ENCODE data around the gene MAGI3.
"Not testable (repeated sequence)": the region's sequence is repeated elsewhere in the genome, so short reads cannot be mapped to it uniquely, and the experiment has no call there.

Gene MAGI3

DNA sequence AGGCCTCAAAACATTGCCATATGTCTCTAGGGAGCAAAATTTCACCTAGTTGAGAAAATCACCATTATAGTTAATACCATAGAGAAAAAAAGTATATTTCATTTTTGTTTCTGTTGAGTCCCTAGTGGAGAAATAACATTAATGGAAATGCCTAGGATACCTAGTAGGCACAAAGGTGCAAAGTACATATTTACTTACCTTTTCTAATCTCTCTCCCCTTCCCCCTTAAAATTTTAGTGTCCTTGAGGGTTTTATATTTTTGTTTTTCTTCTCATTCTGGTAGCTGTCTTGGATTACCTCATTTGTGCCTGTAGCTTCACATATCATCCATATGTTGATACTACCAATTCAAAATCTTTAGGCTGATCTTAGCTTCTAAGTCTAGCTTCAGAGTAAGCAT lies 127.0 kb downstream of the MAGI3 start:
- no peak for DNase-seq (ENCODE audit: low spot score)

DNA sequence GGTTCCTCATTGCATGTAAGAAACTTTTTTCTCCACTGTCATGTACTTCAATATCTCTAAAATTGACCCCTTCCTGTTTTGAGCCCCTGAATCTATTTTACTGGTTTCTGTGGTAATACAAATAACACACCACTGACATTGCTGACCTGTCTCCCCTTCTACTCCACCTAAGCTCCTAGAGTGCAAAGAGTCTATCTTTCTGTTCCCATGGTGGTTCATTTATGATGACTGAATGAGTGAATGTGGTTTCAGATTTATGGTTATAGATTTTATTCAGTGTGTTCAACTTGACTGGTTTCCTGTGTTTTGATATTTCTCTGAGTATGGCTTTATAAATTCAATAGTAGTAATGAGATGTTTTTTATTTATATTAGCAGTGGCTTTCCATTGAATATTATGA lies 127.7 kb downstream of the MAGI3 start:
- DNase-seq (ENCODE audit: low spot score), result no peak

DNA sequence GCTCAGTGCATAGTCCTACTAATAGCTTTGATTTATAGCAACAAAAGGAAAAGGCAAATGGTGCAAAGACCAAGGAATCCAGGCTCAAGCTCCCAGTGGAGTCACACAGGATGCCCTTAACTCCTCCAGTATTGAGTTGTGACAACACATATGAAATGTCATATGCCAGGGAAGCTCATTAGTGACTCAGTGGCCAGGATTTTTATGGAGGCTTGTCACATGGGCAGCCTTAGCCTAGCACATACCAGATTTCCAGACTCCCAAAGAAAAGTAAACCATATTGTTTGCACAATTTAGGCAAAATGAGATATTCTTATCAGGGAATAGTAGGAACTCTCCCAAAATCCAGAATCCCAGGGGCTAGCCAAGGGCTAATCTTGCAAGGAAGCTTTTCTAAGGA lies 129.2 kb downstream of the MAGI3 start:
- DNase-seq (ENCODE audit: low spot score), result no peak

DNA sequence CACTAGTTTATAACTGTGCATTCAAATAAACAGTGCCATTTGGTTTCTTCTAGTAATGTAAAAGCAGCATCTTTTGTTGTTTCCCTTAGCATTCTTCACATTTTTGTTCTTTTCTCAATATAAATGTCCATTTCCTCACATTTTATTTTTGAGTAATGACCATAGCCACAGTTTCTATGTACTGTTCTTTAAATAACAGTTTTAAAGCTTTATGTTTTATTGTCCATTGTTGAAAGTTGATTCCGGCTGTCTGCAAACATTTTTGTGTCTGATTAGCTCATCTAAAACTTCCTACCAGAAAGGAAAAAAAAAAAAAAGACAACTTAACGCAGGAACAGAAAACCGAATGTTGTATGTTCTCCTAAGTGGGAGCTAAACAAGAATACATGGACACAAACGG lies 139.7 kb downstream of the MAGI3 start:
- no peak for DNase-seq (ENCODE audit: low spot score)

DNA sequence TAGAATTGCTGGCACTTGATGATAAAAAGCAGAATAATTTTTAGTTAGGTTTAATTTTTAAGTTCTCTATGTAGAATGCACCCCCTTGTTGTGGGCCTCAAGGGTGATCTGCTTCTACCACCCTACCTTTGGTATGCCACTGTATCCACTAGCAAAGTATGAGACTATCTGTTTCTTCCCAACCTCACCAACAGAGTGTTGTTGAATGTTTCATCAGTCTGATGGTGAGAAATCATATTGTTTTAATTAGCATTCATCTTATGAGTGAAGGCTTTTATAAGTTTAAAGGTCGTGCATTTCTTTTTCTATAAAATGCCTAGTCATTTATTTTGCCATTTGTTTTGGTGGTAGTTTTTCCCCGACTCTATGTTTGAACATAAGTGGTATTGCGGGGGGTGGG lies 141.0 kb downstream of the MAGI3 start:
- DNase-seq (ENCODE audit: low spot score), result no peak

DNA sequence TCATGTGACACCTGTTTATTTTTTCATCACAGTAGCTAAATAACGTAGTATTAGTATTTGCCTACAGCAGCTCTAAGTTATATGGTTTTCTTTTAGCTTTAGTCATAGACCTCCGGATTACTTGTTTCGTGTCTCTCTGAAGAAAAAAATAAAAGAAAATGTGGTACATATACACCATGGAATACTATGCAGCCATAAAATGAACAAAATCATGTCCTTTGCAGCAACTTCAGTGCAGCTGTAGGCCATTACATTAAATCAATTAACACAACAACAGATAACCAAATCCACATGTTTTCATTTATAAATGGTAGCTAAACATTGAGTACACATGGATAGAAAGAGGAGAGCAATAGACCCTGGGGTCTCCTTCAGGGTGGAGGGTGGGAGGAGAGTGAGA lies 142.7 kb downstream of the MAGI3 start:
- no peak for DNase-seq (ENCODE audit: low spot score)

DNA sequence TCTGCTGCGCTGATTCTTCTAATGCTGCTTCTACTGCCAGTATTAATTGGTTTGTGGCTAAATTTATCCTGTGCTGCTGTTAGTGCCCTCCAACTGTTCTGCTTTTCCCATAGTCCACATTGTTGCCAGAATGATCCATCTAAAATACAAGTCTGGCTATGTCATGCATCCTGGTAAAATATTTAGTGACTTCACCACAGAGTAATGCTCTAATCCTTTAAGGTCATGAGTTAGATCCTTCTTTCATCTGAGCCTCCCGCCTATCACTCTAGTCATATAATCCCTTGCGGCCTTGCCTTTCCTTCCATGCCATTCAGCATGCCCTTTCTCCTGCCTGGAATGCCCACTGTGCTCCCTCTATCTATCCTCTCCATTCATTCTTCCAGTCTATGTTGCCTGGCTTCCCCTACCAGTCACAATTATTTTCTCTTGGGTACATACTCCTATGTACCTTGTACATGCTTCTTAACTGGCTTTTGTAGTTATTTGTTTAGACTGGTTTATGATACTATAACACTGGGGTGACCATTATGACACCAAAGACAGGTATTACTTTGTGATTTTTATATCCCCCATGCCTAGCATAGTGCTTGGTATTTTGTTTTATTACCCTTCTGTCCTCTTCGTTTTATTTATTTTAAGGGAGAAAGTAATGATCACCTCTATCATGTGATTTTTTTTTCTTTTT lies 144.0 kb downstream of the MAGI3 start:
- no peak for DNase-seq (ENCODE audit: low spot score)

DNA sequence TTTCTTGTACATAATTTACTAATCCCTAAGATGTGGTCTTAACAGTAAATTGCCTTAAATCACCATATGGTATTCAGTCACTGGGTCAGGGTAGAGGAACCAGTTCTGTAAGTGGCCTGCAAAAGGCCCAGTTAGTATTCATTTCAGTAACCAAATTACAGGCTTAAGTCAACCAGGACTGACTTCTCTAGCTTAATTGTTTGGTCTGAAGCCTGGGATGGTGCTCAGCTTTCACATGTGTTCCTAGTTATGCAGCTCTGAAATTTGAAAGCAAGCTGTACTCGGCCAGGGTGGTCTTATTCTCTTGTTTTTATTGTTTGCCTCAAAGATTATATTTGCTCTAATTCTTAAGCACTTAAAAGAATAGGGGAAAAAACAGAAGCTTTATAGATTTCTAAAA lies 144.6 kb downstream of the MAGI3 start:
- DNase-seq (ENCODE audit: low spot score), result no peak

DNA sequence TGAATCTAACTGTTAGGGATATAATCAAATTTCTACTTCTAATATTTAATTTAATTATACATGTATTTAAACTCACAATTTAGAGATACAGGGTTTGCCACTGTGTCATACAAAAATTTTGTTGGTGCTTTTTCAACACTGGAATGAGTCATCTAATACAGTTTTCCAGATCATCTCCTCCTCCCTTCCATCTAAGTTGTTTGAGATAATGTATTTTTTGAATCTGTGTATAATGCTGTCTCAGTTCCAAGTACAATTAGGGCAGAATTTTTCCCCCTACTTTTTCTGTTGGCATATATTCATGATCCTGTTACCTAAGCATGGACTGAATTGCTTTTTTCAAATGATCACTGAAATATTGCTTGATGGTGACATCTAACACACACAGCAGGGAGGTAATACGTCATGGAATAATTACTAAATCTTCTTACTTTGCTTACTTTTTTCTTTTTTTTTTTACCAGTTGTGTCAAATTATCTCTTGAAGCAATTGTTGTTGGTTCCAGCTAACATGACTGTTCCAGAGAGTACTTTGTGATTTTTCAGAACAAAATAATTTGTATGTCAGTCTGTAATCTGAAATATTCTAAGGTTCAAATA lies 146.0 kb downstream of the MAGI3 start:
- DNase-seq (ENCODE audit: low spot score), result no peak

DNA sequence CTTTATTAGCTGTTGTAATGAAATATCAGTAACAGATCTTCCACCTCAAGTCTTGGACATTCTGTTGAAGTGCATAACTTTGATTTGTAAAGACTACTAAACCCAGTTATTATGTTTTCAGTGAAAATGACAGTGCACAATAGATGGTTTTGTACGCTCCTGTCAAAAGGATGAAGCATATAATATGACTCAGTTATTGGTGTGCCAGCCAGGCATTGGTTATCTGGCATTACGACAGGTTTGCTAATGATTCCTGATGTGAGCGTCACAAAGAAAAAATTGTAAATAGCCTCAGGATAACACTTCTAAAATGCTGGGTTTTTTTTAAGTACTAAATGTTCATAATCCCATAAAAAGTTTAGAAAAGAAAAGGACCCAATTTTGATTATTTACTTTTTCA lies 147.9 kb downstream of the MAGI3 start:
- DNase-seq (ENCODE audit: low spot score), result no peak

DNA sequence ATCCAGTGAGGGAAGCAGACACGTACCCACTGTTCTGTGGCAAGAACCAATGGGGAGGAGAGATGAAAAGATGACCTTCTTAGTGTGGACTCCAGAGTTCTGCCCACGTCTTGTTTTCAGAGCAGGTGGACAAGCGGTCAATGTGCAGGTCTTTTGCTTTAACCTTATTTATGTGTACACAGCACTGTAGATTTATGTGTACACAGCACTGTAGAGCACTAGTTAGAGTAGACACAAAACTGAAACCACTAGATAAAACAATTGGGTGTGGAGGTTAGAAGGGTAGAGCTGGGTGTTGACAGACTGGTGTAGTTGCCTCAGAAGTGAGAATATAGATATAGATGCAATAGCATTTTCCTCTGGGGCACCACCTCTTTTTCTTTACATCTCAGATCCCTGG lies 150.0 kb downstream of the MAGI3 start:
- DNase-seq (ENCODE audit: low spot score), result no peak

DNA sequence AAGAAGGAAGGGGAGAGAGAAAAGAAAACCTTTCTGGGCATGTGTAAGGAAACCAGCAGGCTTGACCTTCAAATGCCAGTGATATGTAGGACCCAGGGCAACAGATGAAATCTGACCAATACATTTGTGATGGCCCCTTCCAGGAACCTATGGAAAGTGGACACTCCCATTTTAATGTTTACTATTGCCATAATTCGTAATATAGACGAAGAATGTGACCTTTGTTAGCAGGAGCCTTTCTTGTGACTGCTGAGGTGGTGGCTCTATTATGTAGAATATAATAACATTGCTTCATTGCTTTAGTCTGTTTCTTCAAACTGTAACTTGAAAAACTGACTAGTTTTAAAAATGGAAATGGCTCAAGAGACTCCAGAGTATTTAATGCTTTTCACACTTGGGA lies 150.8 kb downstream of the MAGI3 start:
- DNase-seq (ENCODE audit: low spot score), result no peak

DNA sequence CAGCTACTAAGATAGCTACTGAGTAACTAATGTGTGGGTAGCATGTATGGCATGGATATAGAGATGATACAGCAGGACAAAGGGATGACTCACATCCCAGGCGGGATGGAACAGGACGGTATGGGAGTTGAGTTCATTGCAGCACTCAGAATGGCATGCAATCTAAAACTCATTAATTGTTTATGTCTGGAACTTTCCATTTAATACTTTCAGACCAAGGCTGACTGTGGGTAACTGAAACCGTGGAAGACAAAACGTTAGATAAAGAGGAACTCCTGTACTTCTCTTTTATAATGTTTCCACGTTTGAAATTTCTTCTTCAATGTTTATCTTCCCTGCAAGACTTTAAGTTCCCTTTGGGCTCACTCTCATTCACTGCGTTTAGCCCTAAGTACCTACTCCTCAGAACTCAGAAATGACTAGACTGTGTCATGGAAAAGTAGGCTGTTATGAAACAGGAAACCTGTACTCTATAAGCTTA lies 151.9 kb downstream of the MAGI3 start:
- DNase-seq (ENCODE audit: low spot score), result peak; percentile 25

DNA sequence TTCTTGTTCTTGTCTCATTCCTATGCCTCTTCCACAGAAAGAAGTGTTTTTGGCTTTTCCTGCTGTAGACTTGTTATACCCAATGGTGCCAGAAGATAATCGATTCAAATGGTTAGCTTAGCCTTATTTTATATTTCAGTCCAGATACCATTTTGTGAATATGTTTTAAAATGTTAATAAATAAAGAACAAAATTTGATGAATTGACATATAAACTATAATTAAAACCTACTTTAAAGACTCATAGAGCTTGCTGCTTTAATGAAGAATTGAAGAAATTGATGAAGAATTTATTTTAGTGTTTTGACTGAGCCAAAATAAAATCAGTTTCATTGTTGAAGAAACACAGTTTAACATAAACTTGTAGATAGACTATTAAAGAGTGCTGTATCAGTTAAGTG lies 152.8 kb downstream of the MAGI3 start:
- DNase-seq (ENCODE audit: low spot score), result no peak

DNA sequence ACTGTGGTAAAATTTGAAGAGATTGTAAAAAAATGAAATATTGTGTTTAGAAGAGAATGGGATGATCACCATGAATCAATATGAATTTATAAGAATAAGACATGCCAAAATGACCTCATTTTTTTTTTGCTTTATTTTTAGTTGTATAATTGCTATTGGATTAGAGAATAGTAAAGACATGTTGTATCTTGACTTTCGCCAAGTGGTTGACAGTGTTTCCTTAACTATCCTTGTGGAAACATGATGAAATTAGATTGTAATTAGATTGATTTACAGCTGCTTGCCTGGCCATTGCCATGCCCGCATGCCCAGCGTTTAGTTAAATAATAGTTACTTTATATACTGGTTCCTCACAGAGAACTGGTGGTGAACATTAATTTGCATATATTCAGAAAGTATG lies 154.9 kb downstream of the MAGI3 start:
- no peak for DNase-seq (ENCODE audit: low spot score)

DNA sequence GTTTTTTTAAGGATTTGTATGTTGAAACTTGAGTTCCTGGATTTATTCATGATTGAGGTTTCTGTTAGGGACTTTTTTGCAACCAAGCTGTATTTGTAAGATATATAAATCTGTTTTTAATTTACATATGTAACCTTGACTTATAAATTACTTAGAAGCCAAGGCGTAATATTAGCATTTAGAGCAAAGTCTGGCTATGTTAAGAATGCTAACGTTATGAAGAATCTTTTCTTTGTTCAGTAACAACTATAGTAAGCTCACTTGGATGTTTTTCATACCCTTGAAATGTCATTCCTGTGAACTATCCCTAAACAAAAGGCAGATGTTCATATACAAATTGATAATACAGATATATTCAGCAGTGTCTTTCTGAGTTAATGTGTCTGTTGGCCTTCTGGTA lies 155.3 kb downstream of the MAGI3 start:
- DNase-seq (ENCODE audit: low spot score), result no peak

DNA sequence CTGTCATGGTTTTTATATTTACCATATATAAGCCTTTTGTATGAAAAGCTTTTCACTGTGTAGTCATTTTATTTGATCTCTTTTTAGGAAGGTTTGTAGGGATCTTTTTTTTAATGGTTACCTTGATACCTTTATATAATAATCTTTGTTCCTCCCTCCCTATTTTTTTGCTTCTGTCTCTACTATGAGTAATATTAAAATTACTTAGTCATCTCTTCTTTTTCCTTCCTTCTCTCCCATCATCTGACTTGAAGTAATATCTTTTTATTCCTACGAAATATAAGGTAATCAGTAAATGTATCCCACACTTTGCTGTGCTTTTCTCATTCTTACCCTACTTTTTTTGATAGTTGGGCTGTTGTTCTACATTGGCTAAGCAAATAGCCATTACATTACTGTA lies 161.4 kb downstream of the MAGI3 start:
- no peak for DNase-seq (ENCODE audit: low spot score)

DNA sequence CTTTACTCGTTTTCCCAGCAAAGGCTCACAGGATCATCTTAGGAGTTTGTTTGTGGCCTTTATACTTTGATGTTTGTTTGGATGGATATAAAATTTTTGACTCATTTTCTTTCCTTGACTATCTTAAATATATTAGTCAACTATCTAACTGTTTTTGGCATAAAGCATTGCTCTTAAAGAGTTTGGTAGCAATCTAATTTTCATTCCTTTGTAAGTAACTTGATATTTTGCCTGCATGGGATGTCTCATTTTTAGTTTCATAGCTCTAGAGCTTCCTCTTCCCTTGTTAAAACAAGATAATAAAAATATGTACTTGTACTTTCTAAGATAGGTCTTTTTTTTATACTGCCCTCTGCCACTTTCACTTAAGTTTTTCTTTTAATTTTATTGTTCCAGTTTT lies 161.9 kb downstream of the MAGI3 start:
- DNase-seq (ENCODE audit: low spot score), result no peak

DNA sequence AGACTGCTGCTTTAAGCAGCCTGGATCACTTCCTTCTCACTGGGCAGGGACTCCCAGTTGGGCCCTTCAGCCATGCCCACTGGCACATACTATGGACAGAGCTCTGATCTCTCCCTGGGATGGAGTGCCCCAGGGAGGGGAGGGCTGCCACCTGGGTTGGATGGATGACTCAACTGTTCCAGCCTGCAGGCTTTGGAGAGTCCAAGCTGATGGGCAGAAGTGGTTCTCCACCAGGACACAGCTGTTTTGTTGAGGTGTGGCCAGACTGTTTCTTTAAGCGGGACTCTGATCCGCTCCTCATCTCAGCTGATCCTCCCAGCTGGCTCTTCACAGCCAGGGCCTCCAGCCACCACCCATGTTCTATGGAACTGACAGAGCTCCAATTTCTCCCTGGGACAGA lies 166.9 kb downstream of the MAGI3 start:
- no peak for DNase-seq (ENCODE audit: low spot score)

DNA sequence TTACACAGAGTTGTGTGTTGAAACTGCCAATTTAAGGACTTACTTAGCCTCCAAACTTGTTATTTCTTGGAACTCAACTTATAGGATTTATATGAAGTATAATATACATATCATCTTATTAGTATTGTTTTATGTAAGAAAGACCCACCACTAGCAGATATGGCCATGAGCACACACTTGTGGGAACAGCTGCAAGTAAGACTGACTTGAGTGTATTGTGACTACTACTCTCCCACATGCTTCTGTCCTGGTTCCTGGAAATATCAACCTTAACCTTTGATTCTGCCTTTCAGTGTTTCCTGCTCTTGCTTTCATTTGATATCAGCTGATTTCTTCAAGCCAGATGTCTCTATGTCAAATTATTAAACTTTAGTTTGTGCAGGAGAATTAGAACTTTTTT lies 175.3 kb downstream of the MAGI3 start:
- no peak for DNase-seq (ENCODE audit: low spot score)

DNA sequence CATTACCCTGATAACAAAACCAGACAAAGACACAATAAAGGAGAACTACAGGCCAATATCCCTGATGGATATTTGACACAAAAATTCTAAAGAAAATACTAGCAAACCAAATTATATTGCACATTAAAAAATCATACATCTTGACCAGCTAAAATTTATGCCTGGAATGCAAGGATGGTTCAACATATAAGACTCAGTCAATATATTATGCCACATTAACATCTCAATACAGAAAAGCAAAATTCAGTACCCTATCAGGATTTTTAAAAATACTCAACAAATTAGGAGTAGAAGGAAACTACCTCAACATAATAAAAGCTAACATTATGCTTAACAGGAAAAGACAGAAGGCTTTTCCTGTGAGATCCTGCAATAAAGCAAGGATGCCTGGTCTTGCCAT lies 177.1 kb downstream of the MAGI3 start:
- DNase-seq (ENCODE audit: low spot score), result no peak

DNA sequence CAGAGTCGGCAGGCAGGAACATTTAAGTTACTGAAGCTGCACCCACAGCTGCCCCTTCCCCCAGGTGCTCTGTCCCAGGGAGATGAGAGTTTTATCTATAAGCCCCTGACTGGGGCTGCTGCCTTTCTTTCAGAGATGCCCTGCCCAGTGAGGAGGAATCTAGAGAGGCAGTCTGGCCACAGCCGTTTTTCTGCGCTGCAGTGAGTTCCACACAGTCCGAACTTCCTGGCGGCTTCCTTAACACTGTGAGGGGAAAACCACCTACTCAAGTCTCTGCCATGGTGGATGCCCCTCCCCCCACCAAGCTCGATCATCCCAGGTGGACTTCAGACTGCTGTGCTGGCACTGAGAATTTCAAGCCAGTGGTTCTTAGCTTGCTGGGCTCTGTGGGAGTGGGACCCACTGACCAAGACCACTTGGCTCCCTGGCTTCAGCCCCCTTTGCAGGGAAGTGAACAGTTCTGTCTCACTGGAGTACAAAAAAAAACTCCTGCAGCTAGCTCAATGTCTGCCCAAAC lies 185.5 kb downstream of the MAGI3 start:
- DNase-seq (ENCODE audit: low spot score), result not testable (repeated sequence)

DNA sequence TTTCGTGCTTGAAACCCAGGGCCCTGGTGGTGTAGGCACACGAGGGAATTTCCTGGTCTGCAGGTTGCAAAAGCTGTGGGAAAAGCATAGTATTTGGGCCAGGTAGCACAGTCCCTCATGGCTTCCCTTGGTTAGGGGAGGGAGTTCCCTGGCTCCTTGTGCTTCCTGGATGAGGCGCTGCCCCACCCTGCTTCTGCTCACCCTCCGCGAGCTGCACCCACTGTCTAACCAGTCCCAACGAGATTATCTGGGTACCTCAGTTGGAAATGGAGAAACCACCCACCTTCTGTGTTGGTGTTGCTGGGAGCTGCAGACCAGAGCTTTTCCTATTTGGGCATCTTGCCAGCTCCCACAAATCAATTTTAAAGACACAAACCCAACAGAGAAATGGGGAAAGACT lies 186.0 kb downstream of the MAGI3 start:
- DNase-seq (ENCODE audit: low spot score), result no peak

All from Ammon's horn (tissue), 1 donor.